RWPE2 (cell line): Measurements from ENCODE around the gene GRHL1.

Experiments used
- ATAC-seq: fragments of 200-7000 bp; cut with Tn5 transposase; 3 replicates; pipeline ENCODE4 v1.9.1; 2021; ENCODE audit warnings: low read depth
- DNase-seq: peaks from one replicate; pipeline ENCODE4 v3.0.0-alpha.2; 2020; ENCODE audit warnings: low spot score
- H3K27ac ChIP-seq: fragments of 450-650 bp; 2 replicates; pipeline ENCODE4 v1.5.1; 2017; ENCODE audit warnings: mild to moderate bottlenecking; ENCODE audit not compliant: poor library complexity, severe bottlenecking
- H3K27me3 ChIP-seq: fragments of 250-450 bp; sonication (Bioruptor Pico); 2 replicates; pipeline ENCODE4 v1.5.1; 2021; ENCODE audit warnings: mild to moderate bottlenecking, moderate library complexity; ENCODE audit not compliant: insufficient read depth, poor library complexity, severe bottlenecking
- H3K36me3 ChIP-seq: fragments of 250-450 bp; sonication (Bioruptor Pico); 2 replicates; pipeline ENCODE4 v1.5.1; 2020; ENCODE audit warnings: low read depth, mild to moderate bottlenecking, moderate library complexity
- H3K4me1 ChIP-seq: fragments of 250-450 bp; sonication (Bioruptor Pico); 2 replicates; pipeline ENCODE4 v1.5.1; 2021; ENCODE audit warnings: mild to moderate bottlenecking, moderate library complexity; ENCODE audit not compliant: insufficient read depth, poor library complexity, severe bottlenecking
- H3K4me3 ChIP-seq: fragments of 250-450 bp; sonication (Bioruptor Pico); 2 replicates; pipeline ENCODE4 v1.5.1; 2021; ENCODE audit warnings: mild to moderate bottlenecking, moderate library complexity; ENCODE audit not compliant: severe bottlenecking
- H3K9me3 ChIP-seq: fragments of 250-450 bp; sonication (Bioruptor Pico); 2 replicates; pipeline ENCODE4 v1.5.1; 2021; ENCODE audit warnings: mild to moderate bottlenecking, moderate library complexity; ENCODE audit not compliant: severe bottlenecking
- CTCF ChIP-seq: fragments of 450-650 bp; IDR thresholded peaks from one replicate; pipeline ENCODE4 v1.5.1; 2017; ENCODE audit warnings: mild to moderate bottlenecking, moderate library complexity; ENCODE audit not compliant: poor library complexity, severe bottlenecking

Gene GRHL1

GRCh38 chr2:10032746-10033105 lies 81.2 kb downstream of the GRHL1 start:
- peaks cover 4% of the 10 kb centered on the region for H3K4me1 ChIP-seq
- no peak for DNase-seq
- TF ChIP-seq CTCF: no peak

GRCh38 chr2:10033251-10034006 lies 81.9 kb downstream of the GRHL1 start:
- Histone ChIP-seq H3K4me3 (no peak overlapping the region), H3K27me3 (no peaks in the 10 kb centered on the region), H3K36me3 (no peaks in the 10 kb centered on the region), H3K4me1 (peaks cover 4% of the 10 kb centered on the region), H3K27ac (no peak overlapping the region), H3K9me3 (no peaks in the 10 kb centered on the region)
- DNase-seq: no peak
- TF ChIP-seq CTCF: no peak
- ATAC-seq: no peak

More at GRCh38 chr2:10032746-10033105, 81.2 kb downstream of the GRHL1 start:
- Histone ChIP-seq H3K27me3 (no peaks in the 10 kb centered on the region), H3K9me3 (no peaks in the 10 kb centered on the region), H3K27ac (no peak overlapping the region), H3K36me3 (no peaks in the 10 kb centered on the region), H3K4me3 (no peak overlapping the region)
- ATAC-seq: no peak

- H3K4me1 ChIP-seq: peaks cover 4% of the 10 kb centered on the region
- no peaks in the 10 kb centered on the region for H3K36me3 ChIP-seq
- ATAC-seq (no peak), DNase-seq (no peak)
- no peak for TF ChIP-seq CTCF
- H3K27me3 ChIP-seq: no peaks in the 10 kb centered on the region
- no peak overlapping the region for H3K27ac ChIP-seq
- H3K9me3 ChIP-seq: no peaks in the 10 kb centered on the region
- no peak overlapping the region for H3K4me3 ChIP-seq
Observed at GRCh38 chr2:10034333-10035052, 83.0 kb downstream of the GRHL1 start.

- Histone ChIP-seq H3K4me1 (peaks cover 4% of the 10 kb centered on the region), H3K27me3 (no peaks in the 10 kb centered on the region), H3K9me3 (no peaks in the 10 kb centered on the region), H3K4me3 (no peak overlapping the region), H3K27ac (no peak overlapping the region), H3K36me3 (no peaks in the 10 kb centered on the region)
- TF ChIP-seq CTCF: no peak
- DNase-seq (no peak), ATAC-seq (no peak)
Observed at GRCh38 chr2:10035053-10035422, 83.5 kb downstream of the GRHL1 start.

- Histone ChIP-seq H3K4me3 (no peak overlapping the region), H3K9me3 (no peaks in the 10 kb centered on the region), H3K27ac (no peak overlapping the region), H3K27me3 (no peaks in the 10 kb centered on the region), H3K4me1 (peaks cover 4% of the 10 kb centered on the region), H3K36me3 (no peaks in the 10 kb centered on the region)
- TF ChIP-seq CTCF: no peak
- ATAC-seq (no peak), DNase-seq (no peak)
Observed at GRCh38 chr2:10035633-10036032, 84.1 kb downstream of the GRHL1 start.
